IPS-11a (cell line): ENCODE results near the gene TDP1.

Experiments
- H3K4me3 ChIP-seq: one replicate; pipeline ENCODE4 v1.5.1; 2013; ENCODE audit warnings: low read depth, low read length, control low read depth

Gene TDP1

DNA sequence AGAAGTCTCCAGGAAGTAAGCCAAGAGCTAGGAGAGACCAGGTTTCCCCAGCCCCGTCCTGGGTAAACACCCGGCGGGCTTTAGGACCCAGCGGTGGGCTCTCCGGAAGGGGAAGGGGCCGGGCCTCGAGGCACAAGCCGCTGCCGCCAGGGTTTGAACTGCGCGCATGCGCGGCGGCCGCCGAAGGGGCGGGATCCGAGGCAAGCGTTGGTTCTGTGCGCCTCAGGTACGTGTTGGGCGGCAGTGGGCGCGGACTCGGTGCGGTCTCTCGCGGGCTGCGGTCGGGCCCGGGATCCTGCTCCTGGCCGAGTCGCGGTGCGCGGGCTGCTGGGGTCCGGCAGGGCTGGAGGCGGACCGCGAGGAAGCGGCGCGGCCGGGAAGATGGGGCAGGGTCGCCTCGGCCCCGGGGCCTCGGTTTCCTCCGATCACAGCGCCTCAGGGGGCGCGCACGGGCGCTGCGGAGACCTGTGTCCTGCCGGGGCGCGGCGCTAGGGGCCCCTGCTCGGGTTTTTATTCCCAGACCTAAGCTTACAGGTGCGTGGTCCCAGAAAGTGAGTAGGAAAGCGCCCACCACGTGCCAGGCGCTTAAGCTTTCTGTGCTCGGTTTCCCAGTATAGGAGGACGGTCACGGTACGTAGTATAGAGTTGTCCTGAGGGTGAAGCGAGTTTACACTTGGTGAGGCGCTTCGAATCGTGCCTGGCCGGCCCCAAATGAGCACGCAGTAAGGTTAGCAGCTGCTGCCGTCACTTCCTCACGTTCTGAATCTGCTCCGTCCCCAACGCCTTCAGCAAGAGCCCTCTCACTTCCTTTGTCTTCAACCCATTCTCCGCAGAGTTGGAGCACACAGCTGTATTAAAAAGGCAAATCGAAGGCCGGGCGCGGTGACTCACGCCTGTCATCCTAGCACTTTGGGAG, at the start of gene TDP1:
TSS of gene TDP1 (plus strand) at position 183 of the 916 bp plus-strand sequence. CDS start 7,188 bp downstream, outside the sequence.
- H3K4me3 ChIP-seq: peak within 1 kb of the TSS; percentile 92

DNA sequence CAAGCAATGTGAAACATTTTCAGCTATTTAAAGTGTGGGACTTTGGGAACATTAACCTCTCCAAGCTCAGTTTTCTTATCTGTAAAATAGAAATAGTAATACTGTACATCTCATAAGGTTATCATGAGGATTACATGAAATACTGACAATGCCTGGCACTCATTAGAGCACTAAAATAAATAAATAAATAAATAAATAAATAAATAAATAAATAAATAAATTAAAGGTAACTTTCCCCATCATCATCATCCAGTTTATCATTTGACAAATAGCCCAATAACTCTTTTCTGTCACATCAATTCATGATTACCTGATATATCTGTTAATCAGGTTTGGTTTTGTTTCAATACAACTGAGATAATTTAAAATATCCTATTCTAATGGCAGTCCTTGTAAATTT, 49.7 kb upstream of the TDP1 start:
- no peak overlapping the region for H3K4me3 ChIP-seq

DNA sequence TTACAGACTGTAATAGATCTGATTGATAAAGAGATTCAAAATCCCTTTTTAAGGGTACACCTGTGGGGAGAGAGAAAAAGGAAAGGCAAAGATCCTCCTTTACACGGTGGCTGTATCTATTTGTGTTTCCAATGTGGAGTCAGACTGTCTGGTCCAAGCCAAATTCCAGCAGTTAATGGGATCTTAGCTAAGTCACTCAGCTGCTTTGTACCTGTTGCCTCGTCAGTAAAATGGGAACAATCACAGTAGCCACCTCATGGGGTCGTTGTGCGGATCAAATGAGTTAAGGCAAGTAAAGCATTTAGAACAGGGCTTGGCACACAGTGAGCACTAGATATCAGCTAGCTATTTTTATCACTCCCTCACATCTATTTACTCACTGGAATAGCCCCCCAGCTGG, 48.1 kb upstream of the TDP1 start:
- H3K4me3 ChIP-seq: no peak overlapping the region

DNA sequence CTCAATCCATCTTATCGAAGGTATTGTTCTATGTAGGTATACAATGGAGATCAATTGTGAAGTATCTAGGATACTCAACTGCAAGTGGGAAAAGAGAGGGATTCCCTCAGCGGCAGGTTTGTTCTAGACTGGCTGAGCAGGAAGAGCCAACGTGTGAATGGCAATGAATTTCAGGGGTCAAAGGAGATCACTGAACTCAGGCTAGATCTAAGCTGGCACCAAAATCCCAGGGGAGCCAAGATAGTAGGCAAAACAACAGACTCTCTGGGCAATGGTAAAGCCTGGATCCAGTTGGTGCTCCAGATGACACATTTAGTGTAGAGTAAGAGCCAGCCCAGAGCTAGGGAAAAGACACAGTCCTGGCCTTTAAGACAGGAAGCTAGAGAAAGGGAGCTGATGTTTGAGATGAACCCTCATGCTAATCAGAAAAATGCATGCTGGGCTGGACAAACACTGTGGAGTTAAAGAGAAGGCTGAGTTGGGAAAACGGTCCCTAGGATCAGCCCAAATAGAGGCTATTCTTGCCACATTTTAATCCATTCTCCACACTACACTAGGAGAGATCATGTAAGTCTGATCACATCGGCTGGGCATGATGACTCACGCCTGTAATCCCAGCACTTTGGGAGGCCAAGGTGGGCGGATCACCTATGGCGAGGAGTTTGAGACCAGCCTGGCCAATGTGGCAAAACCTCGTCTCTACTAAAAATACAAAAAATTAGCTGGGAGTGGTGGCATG, 46.8 kb upstream of the TDP1 start:
- no peak overlapping the region for H3K4me3 ChIP-seq

DNA sequence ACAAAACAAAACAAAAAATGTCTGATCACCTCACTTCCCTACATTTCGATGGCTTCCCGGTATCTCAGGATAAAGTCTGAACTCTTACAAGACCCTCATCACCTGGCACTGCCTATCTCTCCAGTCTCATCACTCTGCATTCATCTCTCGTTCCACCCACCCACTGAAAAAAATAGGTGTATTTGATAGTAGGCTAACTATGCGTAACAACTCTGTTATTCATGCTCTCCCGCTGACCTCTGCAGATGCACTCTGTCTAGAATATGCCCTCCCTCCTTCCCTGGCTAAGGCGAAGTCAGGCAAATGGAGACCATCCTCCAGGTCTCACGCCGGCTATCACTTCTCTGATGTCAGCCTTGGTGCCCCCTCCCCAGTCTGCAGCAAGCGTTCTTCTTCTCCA, 46.1 kb upstream of the TDP1 start:
- no peak overlapping the region for H3K4me3 ChIP-seq

DNA sequence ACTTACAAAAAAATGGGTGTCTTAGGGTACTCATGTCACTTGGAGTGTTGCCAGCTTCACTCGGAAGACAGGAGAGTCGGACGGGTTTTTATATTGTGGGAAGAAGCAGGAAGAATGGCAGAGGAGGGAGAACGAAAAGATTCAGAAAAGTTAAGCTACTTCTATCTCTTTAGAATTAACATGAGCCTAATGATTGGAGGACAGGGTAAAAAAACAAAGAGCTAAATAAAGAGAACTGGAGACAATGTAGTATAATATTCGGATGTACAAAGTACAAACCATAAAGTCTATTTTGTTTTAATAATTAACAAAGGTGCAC, 45.1 kb upstream of the TDP1 start:
- no peak overlapping the region for H3K4me3 ChIP-seq

DNA sequence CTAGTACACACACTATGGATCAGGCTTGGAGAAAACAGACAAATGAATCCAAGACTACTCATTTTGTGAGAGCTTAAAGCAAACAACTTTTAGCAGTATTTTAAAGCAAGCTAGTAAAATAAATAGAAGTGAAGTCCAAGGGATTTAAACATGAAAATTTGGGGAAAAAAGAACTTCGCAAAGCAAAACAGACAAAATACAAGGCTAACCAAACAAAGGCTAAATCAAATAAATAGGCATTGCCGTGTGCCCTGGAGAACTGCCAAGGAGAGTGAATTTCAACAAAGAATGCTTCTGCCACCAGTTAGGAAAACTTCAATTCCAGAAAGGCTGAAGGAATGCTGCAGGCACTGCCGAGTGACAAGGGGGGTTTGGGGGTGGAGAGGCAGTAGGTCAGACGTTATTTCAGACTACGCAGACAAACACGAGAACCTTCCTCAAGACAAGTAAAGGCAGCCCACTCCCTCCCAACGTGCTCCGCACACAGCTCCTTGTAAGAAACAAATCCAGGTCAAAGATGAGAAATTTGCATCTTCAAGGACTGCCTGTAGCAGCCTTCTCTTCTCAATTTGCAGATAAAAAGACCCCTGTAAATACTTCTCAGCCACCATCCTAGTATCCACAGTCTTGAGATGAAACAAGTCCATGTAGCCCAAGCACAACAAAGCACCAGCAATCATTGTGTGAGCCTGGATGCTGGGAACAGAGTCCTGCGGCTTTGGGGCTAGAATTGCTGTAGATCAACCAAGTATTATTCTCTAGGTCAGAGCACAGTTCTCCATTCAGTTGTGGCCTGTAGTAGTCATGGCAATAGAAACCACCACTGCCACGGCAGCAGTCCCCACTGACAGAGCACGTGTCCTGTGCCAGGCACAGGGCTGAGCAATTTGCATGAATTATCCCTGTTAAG, 44.5 kb upstream of the TDP1 start:
- H3K4me3 ChIP-seq: no peak overlapping the region

DNA sequence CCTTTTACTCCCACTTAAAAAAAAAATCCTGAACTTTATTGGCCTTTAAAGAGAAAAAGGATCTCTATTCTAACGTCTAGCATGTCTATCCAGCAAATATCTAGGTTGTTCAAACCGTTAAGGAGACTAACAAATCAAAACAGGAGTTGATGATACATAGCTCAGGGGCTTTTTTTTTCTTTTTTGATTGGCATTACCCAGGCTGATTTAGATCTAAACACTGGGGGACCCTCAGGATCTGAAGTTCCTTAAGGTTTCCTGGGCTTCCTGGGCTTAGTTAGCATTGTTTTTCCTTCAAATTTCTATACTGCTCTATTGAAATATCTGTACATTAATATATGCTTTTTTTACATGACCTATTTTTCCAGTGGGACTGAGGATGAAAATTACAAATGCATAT, 43.5 kb upstream of the TDP1 start:
- H3K4me3 ChIP-seq: no peak overlapping the region

DNA sequence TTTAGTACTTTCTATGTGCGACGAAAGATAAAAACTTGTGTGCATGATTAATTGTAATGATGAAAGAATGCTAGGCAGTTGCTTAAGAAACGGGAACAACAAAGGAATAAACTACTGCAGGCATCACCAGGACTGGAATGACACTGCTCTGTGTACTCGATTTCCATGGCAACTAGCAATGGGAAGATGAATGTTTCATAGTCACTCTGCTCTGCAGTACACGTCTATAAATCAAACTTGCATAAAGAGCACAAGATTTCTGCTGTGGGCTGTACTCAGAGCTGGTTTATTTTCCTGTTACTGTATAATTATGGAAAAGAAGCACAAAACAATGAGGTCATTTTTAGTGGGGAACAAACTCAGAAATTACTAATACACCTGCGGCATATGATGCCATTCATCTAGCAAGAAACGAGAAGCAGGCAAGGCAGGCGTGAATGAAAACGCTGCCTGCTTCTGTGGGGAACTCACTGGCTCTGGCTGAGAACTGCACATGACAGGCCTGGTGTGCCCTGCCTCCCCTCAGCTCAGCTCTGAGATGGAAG, 43.0 kb upstream of the TDP1 start:
- H3K4me3 ChIP-seq: no peak overlapping the region

DNA sequence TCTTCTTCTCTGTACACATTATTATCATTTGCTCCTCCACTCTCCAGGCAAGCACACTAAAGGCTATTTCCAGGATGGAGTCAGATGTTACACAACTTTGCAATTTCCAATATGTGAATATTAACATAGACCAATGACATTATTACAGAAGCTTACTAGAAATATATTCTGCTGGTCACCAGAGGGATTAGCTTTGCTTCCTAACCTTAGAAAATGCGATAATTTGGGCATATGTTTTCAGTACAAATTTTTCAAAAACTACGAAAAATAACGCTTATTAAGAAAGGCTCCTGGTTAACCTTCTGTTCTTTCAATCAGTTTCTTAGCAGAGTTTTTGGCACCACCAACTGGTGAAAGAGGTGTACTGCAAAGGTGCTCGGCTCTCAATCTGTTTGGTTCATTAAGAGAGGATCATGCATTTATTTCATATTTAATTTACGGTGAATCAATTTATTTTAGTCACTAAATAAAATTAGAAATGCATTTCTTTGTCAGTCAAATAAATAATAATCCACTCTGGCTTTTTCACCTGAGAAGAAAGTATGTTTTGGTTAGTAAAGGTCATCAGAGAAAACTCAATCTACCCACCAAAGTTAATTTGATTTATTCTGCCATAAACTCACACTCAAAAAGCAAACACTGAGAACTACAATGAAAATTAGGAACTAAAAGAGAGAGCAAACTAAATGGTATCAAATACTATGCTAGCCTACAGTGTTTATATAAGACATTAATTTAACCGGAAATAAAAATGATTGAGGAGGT, 40.4 kb upstream of the TDP1 start:
- no peak overlapping the region for H3K4me3 ChIP-seq

DNA sequence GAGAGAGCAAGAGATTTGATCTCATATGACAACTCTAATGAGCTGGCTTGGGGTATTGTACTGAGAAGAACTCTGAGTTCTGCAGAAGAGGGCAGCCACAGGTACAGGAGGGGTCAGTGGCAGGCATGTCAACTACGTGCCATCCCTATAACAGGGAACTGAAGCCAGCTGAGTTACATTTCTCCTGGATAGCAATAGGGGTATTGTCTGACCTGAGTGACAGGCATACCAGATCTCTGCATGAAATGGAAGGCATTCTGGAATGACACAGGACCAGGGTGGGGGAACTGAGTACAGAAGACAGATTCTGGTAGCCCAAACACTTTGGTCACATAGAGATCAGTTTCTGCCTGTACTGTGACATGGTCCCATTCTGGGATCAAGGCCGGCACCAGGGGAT, 37.0 kb upstream of the TDP1 start:
- no peak overlapping the region for H3K4me3 ChIP-seq

DNA sequence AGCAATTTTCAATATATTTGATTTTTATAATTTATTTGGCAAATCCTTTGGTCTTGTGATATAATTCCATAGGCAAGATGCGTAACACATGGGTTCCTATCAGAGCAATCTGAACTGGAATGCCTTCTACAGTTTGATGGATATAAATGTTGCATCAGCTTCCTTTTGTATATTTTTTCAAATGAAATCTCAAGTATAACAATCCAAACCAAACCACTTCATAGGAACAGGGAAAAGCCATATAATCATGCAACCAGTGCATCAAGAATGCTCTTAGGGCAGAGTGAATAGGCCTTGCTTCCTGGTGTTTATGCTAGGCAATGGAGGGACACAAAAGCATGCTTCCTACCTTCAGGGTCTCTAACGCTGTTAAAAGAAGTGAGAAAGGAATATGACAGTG, 35.7 kb upstream of the TDP1 start:
- no peak overlapping the region for H3K4me3 ChIP-seq

DNA sequence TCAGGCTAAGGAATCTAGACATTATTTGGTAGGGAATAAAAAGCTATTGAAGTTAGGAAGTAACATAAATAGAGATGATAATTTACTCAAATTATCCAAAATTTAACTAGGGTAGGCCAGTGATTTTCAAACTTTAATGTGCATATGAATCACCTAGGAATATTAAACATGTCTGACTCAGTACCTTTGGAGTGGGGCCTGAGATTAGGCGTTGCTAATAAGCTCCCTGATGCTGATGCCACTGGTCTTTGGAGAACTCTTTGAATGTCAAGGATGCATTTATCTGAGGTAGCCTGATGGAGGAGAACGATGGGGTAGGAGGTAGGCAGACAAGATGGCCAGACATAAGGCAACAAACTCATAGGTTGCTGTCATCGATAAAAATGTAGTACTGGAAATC, 34.4 kb upstream of the TDP1 start:
- no peak overlapping the region for H3K4me3 ChIP-seq

DNA sequence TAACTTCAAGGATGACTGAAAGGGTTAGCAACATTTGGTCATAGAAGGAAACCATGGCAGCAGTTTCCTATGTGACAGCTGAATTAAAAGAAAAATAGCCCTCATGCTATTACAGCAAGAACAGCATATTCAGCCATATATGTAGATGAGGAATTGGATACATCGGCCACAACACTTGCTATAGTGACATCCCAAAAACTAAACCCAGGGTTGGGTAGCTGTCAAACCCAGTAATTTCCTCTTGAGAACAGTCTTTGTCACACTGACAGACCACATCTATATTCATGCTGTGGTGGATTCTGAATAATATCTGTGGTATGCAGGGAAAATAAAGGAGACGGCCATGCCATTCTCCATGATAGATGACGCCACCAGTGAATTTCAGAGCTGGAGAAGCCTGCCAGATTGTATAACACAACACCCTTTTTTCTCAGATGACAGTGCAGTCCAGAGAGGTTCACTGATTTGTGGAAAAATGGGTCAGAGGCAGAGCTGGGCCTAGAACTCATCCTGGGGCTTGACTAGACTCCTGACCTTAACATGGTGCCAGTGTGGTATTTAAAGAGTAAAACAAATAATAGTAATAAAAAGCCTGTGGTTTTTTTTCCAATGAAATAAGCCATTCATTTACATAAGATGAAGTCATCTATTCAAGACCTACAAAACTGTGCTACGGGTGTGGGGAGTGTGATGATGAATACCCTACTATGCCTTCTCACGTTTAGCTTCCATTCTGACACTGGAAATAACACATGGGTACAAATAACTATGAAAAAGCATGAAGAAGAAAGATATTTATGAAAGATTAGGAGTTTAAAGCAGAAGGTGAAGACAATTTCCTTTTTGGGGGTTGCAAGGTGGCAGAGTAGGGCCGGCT, 33.5 kb upstream of the TDP1 start:
- H3K4me3 ChIP-seq: no peak overlapping the region

DNA sequence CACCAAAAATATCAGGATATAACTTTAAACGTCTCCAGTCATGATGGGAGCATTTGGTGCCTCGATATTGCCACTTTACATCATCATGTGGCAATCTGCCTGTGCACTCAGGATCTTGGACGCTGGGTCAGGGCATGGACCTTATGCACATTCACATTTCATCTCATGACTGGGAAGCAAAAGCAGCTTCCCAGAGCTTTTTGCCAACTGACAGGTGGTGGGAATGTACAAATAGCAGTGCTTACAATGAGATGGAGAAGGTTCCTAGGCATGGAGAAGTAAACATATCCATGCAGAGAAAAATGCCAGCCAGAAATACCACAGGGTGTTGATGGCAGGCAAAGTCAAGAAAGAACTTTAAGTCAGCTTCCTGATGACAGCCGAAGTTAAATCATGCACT, 31.5 kb upstream of the TDP1 start:
- no peak overlapping the region for H3K4me3 ChIP-seq

DNA sequence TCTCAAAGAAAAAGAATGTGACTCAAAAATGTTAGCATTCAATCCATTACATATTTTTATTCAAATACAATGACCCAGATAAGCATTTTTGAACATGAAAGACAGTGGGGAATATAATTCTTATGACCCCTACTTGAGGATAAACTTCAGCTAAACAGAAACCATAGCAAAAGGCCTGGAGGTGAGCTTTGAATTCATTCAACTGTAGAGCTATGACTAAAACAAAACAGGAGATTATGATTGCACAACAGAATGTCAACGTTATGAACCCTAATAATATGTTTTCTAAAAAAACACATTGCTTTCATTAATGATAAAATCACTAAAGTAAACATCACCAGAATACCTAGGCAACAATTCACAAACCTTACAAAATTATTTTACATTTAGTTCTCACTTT, 29.0 kb upstream of the TDP1 start:
- H3K4me3 ChIP-seq: no peak overlapping the region

DNA sequence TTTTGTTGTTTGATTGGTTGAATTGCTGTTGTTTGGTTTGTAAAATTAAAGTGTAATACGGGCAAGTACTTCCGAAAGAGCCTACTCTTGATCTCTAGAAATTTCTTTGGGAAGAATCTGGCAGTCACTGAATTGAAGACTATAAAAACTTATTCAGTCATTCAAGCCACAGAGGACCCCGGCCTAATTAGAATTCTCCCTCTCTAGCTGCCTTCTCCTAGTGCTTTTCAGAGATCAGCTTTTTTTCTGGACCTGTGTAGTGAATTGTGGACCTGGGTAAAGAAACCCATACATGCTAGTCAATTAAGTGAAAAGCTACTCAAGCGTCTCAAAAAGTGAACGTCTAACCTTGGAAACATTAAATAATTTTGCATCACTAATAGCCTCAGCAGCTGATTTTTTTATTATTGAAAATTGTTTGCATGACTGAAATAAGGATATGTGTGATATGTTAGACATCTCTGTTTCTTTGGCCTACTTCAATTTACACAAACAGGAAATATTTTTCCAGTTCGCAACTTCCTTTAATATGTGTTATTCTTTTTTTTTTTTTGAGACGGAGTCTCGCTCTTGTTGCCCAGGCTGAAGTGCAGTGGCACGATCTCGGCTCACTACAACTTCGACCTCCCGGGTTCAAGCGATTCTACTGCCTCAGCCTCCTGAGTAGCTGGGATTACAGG, 28.4 kb upstream of the TDP1 start:
- H3K4me3 ChIP-seq: no peak overlapping the region

DNA sequence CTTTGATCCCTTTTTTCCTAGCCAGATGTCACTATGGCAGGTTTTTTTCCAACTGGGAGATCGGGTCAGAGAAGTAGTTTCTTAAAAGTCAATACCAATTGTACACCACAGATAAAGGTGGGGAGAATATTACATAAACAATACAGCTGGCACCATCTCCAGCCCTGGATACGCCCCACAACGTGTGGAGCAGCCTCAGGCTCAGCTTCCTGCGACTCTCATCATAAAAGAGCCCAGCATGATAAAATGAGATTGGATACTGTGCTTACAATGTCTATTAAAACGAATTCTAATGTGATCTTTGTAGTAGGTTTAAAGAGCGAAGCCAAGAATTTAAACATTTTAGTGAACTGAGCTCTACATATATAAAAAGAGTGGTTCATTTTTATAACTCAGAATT, 22.7 kb upstream of the TDP1 start:
- H3K4me3 ChIP-seq: no peak overlapping the region

DNA sequence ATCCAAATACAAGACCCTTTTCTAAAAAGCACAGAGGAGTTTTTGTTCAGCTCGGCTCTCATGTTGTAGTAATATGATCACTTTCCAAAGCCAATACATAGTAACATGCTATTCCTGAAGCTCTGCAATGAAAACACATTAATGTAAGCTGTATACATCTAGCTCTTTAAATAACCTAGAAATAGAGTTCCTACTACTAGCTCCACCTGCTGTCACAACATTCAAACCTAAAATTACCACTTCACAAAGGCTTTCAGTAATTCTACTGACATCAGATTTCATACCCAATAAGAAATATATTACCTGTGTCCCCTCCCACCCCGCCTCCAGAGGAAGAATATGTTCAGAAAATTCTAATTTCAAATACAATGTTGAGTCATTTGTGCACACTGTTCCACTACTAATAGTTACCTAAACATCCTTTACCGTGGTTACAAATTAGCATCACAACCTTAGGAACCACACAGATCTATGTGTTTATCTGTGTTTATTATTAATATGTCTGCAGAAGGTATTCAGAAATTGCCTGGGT, 19.0 kb upstream of the TDP1 start:
- H3K4me3 ChIP-seq: no peak overlapping the region
